HG03521 (cell line): ENCODE measurements around the gene PSG1.
"Not testable (repeated sequence)": the region's sequence is repeated elsewhere in the genome, so short reads cannot be mapped to it uniquely, and the experiment has no call there.

Experiments
- ATAC-seq: cut with Tn5 transposase; IDR thresholded peaks from one replicate; pipeline ENCODE4 v1.9.1; 2021; ENCODE audit warnings: mild to moderate bottlenecking, moderate library complexity; ENCODE audit not compliant: unreplicated experiment

The PSG1 gene

GRCh38 chr19:42879613-42880012 lies at the start of gene PSG1:
PSG1 (minus strand) TSS chr19:42879713; CDS start chr19:42879581, 132 bp downstream.
- ATAC-seq = no peak

- ATAC-seq = no peak
These were observed 49.4 kb upstream of the PSG1 start for GRCh38 chr19:42928896-42929295.

DNA sequence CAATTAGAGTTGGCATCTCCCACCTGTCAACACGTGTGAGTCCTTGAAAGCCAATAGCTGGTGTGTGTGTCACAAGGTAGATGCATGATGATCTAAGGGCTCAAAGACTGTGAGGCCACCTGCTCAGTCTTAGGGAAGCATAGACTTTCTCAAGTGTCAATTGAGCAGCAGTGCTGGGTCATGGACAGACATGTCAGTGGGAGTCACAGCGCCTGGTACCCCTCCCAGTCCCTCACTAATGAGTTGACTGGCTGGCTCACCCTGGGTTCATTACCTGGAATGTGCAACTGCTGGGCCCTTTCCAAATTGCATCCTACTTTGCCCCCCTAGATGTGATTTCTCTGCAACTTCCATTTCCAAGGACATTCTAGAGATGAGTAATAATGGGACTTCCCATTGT lies 47.3 kb upstream of the PSG1 start:
- no peak for ATAC-seq

GRCh38 chr19:42923106-42923505 lies 43.6 kb upstream of the PSG1 start:
- ATAC-seq = not testable (repeated sequence)

GRCh38 chr19:42920971-42921370 lies 41.5 kb upstream of the PSG1 start:
- ATAC-seq = not testable (repeated sequence)

- no peak for ATAC-seq
These were observed 40.2 kb upstream of the PSG1 start for GRCh38 chr19:42919757-42920079.

DNA sequence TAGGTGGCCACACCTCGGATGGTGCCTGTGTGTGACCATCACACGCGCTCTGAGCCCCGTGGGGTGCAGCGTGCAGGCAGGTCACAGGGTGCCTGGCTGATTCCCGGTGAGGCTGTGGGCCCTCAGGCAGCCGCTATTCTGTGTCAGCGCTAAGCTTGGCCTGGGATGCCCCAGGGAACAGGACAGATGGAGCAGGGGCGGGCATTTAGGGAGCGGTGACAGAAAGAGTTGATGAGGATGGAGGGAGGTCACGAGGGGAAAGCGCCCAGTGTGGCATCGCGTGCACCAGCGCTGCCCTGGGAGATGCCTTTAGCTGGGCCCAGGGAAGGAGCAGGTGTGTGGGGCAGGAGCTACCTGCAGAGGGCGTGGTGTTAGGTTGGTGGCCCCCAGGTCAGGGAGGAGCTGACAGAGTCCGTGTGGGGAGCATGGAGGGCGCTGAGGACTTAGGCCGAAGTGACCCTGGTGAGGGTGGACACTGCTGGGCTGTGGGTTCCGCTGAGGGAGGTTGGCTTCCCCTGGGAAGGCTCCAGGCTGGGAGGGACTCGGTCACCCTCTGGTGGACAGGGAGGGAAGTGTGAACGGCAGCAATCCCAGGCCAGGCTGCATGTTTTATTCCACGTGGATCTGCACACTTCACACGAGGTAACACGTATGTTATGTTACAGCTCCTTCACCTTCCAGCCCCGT lies 39.7 kb upstream of the PSG1 start:
- not testable (repeated sequence) for ATAC-seq

- not testable (repeated sequence) for ATAC-seq
These were observed 39.0 kb upstream of the PSG1 start for GRCh38 chr19:42918377-42919069.

- not testable (repeated sequence) for ATAC-seq
These were observed 38.1 kb upstream of the PSG1 start, which contains the start of gene PSG6 for GRCh38 chr19:42917634-42918033. PSG6 (minus strand) TSS chr19:42917894; CDS start chr19:42917792, 102 bp downstream.

GRCh38 chr19:42916931-42917330 lies 37.4 kb upstream of the PSG1 start:
- not testable (repeated sequence) for ATAC-seq

DNA sequence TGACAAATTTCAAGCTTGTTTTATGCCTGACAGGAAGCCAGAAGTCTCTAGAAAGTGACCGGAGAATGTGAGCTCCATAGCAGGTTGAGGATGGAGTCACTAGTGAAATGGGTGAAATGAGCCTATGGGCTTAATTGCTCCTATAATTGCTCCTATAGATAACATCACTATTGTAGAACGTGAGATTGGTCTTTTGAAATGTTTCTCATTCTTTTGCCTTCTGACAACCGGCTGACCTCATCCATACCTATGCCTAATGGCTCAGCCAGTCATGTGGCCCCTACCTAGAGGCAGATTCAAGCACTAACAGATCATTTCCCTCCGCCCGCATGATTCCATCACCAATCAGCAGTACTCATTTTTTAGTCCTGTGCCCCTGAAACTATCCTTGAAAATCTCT lies 34.0 kb upstream of the PSG1 start:
- not testable (repeated sequence) for ATAC-seq

- not testable (repeated sequence) for ATAC-seq
These were observed 33.4 kb upstream of the PSG1 start for GRCh38 chr19:42912941-42913340.

DNA sequence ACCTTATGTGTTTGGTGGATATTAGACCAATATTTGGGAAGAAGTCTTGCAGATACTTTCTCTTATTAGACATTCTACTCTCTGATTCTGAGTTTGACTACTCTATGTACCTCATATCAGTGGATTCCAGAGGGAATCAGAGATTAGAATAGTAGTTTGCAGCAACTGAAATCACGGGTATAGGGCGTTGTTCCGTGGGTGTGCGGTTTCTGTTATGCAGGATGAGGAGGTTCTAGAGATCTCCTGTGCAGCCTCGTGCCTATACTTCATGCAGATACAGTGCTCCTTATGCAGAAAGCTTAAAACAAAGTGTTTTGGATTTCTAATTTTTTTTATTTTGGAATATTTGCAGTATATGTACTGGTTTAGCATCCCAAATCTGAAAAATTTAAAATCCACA lies 32.2 kb upstream of the PSG1 start:
- ATAC-seq = not testable (repeated sequence)

GRCh38 chr19:42906162-42906561 lies 26.6 kb upstream of the PSG1 start:
- ATAC-seq = not testable (repeated sequence)

- ATAC-seq = not testable (repeated sequence)
These were observed 21.0 kb upstream of the PSG1 start for GRCh38 chr19:42900561-42900960.

- not testable (repeated sequence) for ATAC-seq
These were observed 20.2 kb upstream of the PSG1 start for GRCh38 chr19:42899674-42900073.

DNA sequence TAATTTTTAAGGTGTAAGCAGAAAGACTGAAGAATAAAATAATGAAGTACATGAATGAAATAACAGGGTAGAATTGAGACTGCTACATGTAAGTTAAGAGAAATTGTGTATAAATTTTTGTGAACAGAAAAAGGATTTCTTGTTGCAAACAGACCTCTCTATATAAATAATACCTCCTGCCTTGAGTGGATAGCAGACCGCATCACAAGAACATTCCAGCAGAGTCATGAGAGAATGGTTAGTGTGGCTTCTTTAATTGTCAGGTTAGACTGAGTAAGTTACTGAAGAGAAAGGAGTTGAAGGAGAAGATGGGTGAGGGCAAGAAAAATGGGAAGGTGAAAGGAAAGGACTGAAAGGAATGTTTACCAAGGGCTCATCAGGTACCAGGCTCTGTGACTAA lies 19.6 kb upstream of the PSG1 start:
- ATAC-seq = not testable (repeated sequence)

- not testable (repeated sequence) for ATAC-seq
These were observed 19.1 kb upstream of the PSG1 start for GRCh38 chr19:42898656-42899055.

GRCh38 chr19:42897729-42898128 lies 18.2 kb upstream of the PSG1 start:
- not testable (repeated sequence) for ATAC-seq

DNA sequence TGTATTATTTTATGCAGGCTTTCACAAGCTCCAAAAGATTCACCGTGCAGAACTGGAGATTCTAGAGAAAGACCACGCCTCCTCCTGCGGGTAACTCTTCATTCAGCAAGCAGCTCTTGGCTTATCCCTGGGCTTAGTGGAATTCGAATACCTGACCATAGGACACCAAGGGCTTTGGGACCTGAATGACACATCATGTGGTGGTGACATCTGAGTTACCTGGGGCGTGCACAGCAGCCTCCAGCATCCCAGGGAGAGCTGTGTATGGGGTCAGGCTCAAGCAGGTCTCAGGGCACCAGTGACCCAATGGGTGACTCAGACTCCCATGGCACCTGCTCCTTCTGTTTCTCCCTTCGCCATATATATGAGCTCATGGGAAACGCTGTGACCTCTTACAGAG lies 10.9 kb upstream of the PSG1 start:
- ATAC-seq = not testable (repeated sequence)

- ATAC-seq = not testable (repeated sequence)
These were observed 8.4 kb upstream of the PSG1 start for GRCh38 chr19:42887876-42888445.

DNA sequence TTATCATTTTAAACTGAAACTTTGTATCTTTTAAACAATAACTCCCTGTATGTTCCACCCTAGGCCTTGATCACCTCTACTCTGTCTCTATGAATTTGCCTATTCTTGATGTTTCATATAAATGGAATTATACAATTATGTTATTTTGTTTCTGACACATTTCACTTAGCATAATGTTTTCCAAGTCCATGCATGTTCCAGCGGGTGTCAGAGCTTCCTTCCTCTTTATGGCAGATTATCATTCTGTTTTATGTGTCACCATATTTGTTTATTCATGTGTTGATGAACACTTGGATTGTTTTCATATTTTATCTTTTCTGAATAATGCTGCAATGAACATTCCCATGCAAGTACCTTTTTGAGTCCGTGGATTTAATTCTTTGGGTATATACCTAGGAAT lies 3.2 kb upstream of the PSG1 start:
- not testable (repeated sequence) for ATAC-seq
